Retinal pigment epithelial cell (primary cell): Measurements from ENCODE around the gene GFM1.

ENCODE experiments used
- DNase-seq: peaks from one replicate; pipeline ENCODE4 v3.0.0-alpha.2; 2010; ENCODE audit warnings: low read depth
- H3K4me3 ChIP-seq: 2 replicates; pipeline ENCODE4 v1.5.1; 2011; ENCODE audit warnings: mild to moderate bottlenecking, low read length, control low read depth, moderate library complexity
- CTCF ChIP-seq: conservative IDR thresholded peaks from 2 replicates; pipeline ENCODE4 v1.5.1; 2011; ENCODE audit warnings: low read depth, low read length, control low read depth, inconsistent platforms

GFM1 gene

GRCh38 chr3:158642005-158642404 lies 2.3 kb upstream of the GFM1 start:
- no peak for TF ChIP-seq CTCF
- DNase-seq: no peak
- no peak overlapping the region for H3K4me3 ChIP-seq

GRCh38 chr3:158642474-158643210 lies 1.7 kb upstream of the GFM1 start:
- H3K4me3 ChIP-seq: no peak overlapping the region
- no peak for TF ChIP-seq CTCF
- DNase-seq: no peak

GRCh38 chr3:158649791-158650190 lies 5.5 kb downstream of the GFM1 start:
- DNase-seq: no peak
- no peak for TF ChIP-seq CTCF
- no peak overlapping the region for H3K4me3 ChIP-seq

GRCh38 chr3:158651192-158651591 lies 6.9 kb downstream of the GFM1 start:
- H3K4me3 ChIP-seq: no peak overlapping the region
- no peak for TF ChIP-seq CTCF
- DNase-seq: no peak

GRCh38 chr3:158652463-158652862 lies 8.1 kb downstream of the GFM1 start:
- TF ChIP-seq CTCF: no peak
- no peak for DNase-seq
- H3K4me3 ChIP-seq: no peak overlapping the region

GRCh38 chr3:158658889-158659288 lies 14.6 kb downstream of the GFM1 start:
- no peak for TF ChIP-seq CTCF
- H3K4me3 ChIP-seq: no peak overlapping the region
- no peak for DNase-seq

- H3K4me3 ChIP-seq: no peak overlapping the region
- TF ChIP-seq CTCF: peak; percentile 84
- DNase-seq: no peak
Observed at GRCh38 chr3:158659454-158660237, 15.3 kb downstream of the GFM1 start.
